GM12875 (cell line): ENCODE data around the gene FAN1.

Experiments
- H3K4me3 ChIP-seq: one replicate; pipeline ENCODE4 v1.5.1; 2011; ENCODE audit warnings: low read depth, low read length, control low read depth
- CTCF ChIP-seq: IDR thresholded peaks from 2 replicates; pipeline ENCODE4 v1.5.1; 2011; ENCODE audit warnings: low read depth, mild to moderate bottlenecking, control low read depth, inconsistent platforms, low read length, moderate library complexity, borderline replicate concordance; ENCODE audit not compliant: insufficient read depth

FAN1 gene

GRCh38 chr15:30918366-30918765 is 14.7 kb downstream of the FAN1 start:
- H3K4me3 ChIP-seq: no peak overlapping the region
- no peak for TF ChIP-seq CTCF

- H3K4me3 ChIP-seq: no peak overlapping the region
- no peak for TF ChIP-seq CTCF
These were observed 16.3 kb downstream of the FAN1 start for GRCh38 chr15:30919877-30920550.

GRCh38 chr15:30921106-30921505 is 17.4 kb downstream of the FAN1 start:
- H3K4me3 ChIP-seq: no peak overlapping the region
- no peak for TF ChIP-seq CTCF

GRCh38 chr15:30921781-30922479 is 18.2 kb downstream of the FAN1 start:
- TF ChIP-seq CTCF: no peak
- no peak overlapping the region for H3K4me3 ChIP-seq

- no peak for TF ChIP-seq CTCF
- no peak overlapping the region for H3K4me3 ChIP-seq
These were observed 19.0 kb downstream of the FAN1 start for GRCh38 chr15:30922480-30923311.

GRCh38 chr15:30923429-30923828 is 19.7 kb downstream of the FAN1 start:
- no peak overlapping the region for H3K4me3 ChIP-seq

More at GRCh38 chr15:30923429-30923828, 19.7 kb downstream of the FAN1 start:
- TF ChIP-seq CTCF: no peak
